ENCODE measurements around the gene SPTBN4.
"Not testable (repeated sequence)": the region's sequence is repeated elsewhere in the genome, so short reads cannot be mapped to it uniquely, and the experiment has no call there.

The SPTBN4 gene

GRCh38 chr19:40442328-40443130, 24.3 kb upstream of the SPTBN4 start:
- no peak for DNase-seq

DNA sequence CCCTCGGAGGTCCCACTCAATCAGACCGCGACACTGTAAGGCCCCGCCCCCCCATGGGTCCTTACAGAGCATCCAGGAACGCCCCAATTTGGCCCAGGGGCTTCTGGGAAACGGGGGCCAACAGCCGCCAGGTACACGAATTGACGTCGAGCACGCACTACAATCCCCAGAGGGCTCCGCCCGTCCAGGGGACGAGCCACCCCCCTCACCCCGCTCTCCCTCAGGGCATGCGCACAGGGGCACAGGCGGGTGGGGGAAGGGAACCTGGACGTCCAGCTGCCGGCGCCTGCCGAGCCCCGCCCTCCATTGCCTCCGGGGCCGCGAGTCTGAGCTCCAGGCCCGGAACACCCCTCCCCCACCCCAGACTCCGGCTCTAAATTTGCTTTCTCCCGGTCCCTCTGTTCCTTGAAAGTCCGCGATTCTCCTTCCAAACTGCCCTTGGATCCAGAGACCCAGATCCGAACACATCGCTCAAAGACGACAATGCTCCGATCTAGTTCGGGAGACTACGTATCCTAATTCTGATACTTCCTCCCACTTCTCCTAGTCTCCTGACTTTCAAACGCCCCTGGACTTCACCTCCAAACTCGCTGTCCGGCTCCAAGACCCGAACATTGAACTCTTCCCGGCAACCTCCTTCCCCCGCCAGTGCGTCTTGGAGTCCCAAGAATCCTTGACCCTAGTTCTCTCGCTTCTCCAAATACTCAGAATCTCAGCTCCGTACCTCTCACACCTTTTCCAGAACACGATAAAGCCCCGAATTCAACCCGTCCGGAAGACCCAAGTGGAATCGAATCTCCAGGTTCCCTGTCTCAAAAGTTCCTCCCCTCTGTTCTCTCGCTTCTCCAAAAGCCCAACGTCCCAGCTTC, 23.4 kb upstream of the SPTBN4 start:
- peak; percentile 84 for DNase-seq

DNA sequence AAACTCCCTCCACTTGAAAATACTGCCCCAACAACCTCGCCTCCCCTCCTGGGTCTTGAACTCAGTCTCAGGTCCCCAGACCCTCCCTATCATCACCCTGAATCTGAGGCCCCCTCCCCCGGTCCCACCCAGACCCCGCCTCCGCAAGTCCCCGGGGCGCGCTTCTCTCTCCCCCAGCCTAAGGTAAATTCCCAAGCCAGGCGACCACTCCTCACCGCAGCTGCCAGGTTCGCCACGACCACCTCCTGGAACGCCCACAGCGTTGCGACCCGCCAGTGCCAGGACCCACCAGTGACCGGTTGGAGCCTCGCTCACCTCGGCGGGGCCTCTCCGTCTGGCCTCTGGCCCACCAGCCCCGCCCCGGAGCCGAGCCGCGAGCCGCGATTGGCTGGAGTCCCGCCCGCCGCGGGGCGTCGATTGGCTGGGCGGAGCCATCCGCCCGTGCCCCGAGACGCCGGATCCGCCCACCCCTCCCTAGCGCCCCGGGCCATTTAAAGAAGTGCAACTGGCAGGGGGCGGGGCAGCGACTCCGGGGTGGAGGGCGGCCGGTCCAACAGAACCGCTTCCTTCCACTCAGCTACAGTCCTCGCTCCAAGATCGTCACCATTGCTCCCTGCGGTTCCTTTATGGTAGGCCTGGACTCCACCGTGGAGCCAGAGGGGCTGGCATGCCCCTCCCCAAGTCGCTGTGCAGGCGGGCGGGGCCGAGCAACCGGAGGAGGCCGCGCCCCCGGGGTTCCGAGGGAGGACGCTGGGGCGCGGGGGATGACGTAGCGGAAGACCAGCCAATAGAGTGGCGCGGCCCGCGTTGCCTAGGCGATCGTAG, 22.6 kb upstream of the SPTBN4 start, which contains the start of gene SERTAD3:
Gene SERTAD3 (minus strand): TSS at position 336 of the 825 bp plus-strand sequence. CDS start 2,255 bp downstream, outside the sequence.
- peak; percentile 86 for DNase-seq

- DNase-seq = no peak
These were observed 21.9 kb upstream of the SPTBN4 start for GRCh38 chr19:40444825-40445312.

DNA sequence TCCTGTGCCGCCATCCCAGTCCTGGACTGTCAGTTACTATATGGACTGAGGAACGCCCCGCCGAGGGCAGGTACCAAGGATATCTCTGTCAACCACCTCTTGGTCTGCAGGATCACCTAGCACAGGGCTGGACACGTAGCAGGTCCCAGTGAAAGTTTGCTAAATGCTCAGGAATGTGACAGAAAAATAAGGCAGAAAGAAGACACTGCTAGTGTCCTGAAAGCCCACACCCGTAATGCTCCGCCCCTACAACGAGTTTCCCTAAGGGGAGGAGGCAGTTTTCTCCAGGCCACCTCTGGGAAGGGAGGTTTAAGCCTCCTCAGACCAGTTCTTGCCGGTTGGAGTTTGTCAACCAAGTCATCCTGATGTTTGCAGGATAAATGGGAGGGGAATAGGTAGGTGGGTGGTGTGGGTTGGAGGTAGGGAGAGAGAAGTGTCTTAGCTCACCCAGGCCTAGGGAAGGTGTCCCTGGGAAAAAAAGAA, 21.0 kb upstream of the SPTBN4 start:
- DNase-seq = no peak

DNA sequence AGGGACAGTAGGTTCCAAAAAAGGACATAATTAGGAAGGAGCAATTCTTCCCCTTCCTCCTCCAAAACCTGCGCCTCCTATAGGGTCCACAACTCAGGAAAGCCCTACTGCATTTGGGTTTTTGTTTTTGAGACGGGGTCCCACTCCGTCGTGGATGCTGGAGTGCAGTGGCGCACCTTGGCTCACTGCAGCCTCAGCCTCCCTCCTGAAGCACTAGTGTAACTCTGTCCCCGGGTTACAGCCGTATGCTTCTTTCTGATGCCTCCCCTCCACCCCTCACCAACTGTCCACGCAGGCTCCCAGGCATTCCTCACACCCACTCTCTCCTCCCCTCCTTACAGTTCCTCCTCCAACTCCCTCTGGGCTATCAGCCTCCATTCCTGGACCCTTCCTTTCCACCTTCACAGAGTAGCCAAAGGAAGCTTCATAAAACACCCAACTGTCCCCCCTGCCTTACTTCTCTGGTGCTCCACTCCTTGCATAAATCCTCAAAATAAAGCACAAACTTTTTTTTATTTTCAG, 20.5 kb upstream of the SPTBN4 start:
- no peak for DNase-seq

GRCh38 chr19:40449506-40449905, 17.3 kb upstream of the SPTBN4 start:
- no peak for DNase-seq

DNA sequence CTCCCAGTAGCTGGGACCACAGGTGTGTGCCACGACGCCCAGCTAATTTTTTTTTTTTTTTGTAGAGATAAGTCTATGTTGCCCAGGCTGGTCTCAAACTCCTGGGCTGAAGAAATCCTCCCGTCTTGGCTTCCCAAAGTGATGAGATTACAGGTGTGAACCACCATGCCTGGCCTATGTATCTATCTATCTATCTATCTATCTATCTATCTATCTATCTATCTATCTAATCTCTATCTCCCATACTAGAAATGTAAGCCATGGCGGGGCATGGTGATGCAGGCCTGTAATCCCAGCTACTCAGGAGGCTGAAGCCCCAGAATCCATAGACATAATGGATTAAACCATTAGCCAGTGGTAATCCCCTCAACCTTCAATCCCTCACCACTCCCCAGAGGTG, 16.1 kb upstream of the SPTBN4 start:
- DNase-seq = no peak

DNA sequence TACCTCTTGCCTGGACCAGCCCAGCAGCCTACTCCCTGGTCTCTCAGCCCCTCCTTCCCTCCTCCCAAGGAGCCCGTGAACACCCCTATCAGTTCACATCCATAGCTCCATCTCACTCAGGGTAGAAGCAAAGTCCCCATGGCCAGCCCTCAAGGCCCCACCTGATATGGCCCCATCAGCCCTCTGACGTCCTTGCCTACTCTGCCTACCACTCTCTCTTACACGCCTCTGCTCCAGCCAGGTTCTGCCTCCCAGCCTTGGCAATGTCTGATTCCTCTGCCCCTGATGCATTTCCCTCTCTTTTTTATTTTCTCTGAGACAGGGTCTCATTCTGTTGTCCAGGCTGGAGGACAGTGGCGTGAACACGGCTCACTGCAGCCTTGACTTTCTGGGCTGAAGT, 14.8 kb upstream of the SPTBN4 start:
- no peak for DNase-seq

DNA sequence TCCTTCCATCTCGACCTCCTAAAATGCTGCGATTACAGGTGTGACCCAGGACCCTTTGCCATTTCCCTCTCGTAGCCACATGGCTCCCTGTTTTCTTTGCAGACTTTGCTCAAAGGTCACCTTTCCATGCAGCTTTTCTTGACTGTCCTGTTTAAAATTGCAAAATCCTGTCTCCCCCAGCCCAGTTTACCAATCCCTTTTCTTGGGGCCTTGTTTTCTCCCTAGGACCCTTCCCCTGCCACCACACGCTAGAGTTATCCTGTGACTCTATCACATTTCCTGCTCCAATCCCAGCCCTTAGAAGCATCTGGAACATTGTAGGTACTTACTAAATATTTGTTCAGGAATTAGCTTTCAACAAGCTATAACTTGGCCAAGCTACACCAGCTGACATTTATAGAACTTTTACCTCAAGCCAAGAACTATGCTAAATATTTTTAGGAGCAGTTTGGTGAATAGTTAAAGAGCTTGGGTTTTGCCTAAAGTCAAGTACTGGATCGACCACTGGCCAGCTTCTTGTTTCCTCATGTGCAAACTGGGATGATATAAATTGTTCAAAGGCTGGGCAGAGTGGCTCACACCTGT, 13.6 kb upstream of the SPTBN4 start:
- DNase-seq = no peak

- not testable (repeated sequence) for DNase-seq
These were observed 12.9 kb upstream of the SPTBN4 start for GRCh38 chr19:40453943-40454342.

DNA sequence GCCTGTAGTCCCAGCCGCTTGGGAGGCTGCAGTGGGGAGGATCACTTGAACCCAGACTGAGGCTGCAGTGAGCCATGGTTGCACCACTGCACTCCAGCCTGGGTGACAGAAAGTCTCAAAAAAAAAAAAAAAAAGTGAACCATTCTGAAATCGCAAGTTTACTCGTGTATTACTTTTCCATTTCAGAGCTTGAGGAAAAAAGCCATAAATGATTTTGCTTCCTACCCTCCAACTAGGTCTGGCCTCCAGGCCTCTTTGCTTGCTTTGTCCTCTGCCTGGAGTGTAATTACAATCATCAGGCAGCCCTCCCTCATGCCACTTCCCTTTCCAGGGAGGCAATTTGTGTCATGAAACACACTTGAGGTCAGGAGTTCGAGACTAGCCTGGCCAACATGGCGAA, 9.8 kb upstream of the SPTBN4 start:
- no peak for DNase-seq

- DNase-seq = no peak
These were observed 8.7 kb upstream of the SPTBN4 start for GRCh38 chr19:40457953-40458596.

GRCh38 chr19:40458597-40458974, 8.2 kb upstream of the SPTBN4 start:
- DNase-seq = no peak

GRCh38 chr19:40460185-40460584, 6.6 kb upstream of the SPTBN4 start:
- no peak for DNase-seq

DNA sequence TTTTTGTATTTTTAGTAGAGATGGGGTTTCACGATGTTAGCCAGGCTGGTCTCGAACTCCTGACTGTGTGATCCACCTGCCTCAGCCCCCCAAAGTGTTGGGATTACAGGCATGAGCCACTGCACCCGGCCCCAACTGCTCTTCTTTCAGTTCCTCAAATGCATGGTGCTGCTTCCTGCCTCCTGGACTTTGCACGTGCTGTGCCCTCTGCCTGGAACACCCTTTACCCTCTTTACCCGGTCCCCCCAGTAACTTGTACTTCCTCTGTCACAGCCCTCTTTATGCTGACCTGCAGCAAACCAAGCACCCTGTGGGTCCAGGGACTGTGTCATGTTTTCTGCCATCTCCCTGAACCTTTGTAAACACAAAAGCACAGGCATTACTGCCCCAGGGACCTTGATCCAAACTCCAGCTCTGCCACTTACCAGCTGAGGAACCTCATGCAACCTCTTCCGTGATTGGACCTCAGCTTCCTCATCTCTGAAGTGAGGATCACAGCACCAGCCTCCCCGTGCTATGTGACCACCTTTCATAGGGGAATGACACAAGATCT, 5.1 kb upstream of the SPTBN4 start:
- DNase-seq = no peak

- DNase-seq = not testable (repeated sequence)
These were observed 3.2 kb upstream of the SPTBN4 start for GRCh38 chr19:40463587-40464037.

DNA sequence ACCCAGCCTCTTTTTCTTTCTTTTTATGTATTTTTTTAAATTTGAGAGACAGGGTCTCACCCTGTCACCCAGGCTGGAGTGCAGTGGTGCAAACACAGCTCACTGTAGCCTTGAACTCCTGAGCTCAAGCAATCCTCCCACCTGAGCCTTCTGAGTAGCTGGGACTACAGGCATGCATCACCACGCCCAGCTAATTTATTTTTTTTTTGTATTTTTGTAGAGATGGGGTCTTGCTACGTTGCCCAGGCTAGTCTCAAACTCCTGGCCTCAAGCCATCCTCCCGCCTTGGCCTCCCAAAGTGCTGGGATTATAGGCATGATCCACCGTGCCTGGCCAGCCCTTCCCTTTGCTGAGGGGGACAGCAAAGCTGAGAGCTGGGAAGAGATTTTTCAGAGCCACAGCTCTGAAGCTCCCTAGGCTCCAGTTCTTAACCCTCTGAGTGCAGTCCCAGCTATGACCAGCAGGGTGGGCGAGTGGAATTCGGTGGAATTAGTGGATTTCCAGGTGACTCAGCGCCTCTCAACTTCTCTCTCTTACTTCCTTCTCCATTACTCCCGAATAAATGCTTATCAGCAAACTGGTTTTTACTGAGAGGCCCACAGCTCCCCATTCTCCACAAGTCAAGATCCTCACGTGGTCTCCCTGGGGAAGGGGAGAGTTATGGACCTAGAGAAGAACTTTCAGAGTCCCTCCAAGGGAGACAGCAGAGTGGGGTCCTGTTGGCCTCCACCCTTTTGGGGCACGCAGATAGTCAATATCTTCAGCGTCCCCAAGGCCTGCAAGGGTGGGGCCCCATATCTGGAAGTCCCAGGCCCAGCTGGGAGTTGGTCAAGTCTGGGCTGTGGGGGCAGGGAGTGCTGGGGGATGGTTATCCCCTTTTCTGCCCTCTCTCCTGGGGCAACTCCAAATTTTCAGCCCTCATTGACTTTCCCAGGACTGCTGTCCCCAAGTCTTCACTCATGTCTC, 2.5 kb upstream of the SPTBN4 start:
- DNase-seq = peak; percentile 3

DNA sequence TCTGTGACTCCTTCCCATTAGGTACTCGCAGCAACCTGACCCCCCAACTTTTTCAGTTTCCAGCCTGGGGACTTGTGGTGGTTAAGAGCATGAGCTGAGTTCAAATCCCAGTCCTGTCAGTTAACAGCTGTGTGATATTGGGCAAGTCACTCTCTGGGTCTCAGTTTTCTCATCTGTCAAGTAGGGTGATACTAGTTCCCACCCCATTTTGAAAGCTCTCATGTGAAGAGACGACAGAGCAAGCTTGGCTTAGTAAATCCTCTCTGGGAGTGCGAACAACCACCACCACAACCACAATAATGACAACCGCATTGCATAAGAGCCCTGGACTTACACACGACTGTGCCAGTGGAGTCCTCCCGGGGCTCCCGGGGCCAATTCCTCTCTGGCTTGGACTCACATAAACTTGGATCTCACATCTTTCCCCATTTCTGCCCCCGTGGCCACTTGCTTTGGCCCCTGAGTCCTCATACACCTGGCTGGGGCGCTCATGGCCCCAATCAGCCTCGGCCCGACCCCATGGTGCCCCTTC, 1.7 kb upstream of the SPTBN4 start:
- no peak for DNase-seq
